B cell (primary cell): ENCODE results near the gene PLEKHA7. TPM values are rescaled to one million over a fixed set of nuclear protein-coding genes. Genes with fewer than 3 reads are reported as not detected.

Experiments used
- ATAC-seq: fragments of 200-7000 bp; cut with Tn5 transposase; one replicate; pipeline ENCODE4 v1.10.0; 2021; ENCODE audit warnings: low read depth, mild to moderate bottlenecking, moderate number of reproducible peaks, moderate library complexity
- CTCF ChIA-PET: fragments of 350-600 bp; sonication (Branson Sonifier 250); formaldehyde crosslinking; loops from one replicate; lab custom pipeline; 2021; ENCODE audit warnings: antibody characterized with exemption, inconsistent platforms; lab: Charles Lee
- POLR2A ChIA-PET: fragments of 350-600 bp; sonication (Branson Sonifier 250); formaldehyde crosslinking; loops from one replicate; lab custom pipeline; 2021; ENCODE audit warnings: antibody characterized with exemption; lab: Charles Lee
- DNase-seq: peaks from one replicate; pipeline ENCODE4 v3.0.0; 2013
- H2AFZ ChIP-seq: 2 replicates; pipeline ENCODE4 v1.6.1; 2012; ENCODE audit warnings: mild to moderate bottlenecking, low read depth, low read length; ENCODE audit not compliant: insufficient read depth, poor library complexity, severe bottlenecking
- H3K27ac ChIP-seq, 2 donors: 1 replicate in 1 of 2; 2 replicates in 1 of 2; pipeline ENCODE4 v1.5.1; 2012 to 2013; ENCODE audit warnings: low read length in 2 of 2, mild to moderate bottlenecking in 2 of 2, moderate library complexity in 1 of 2
- H3K27me3 ChIP-seq, 4 experiments: fragments of 200-600 bp in 1 of 4; sonication (generic) in 1 of 4; replicated peaks in 1 of 4; 1 replicate in 2 of 4; 2 replicates in 2 of 4; pipeline versions ENCODE4 v1.6.1 to v1.7.0; 2013 to 2016; ENCODE audit warnings: low read length in 3 of 4, mild to moderate bottlenecking in 2 of 4, mixed read lengths in 1 of 4, moderate library complexity in 1 of 4; ENCODE audit not compliant: insufficient read depth in 4 of 4, control insufficient read depth in 3 of 4; ENCODE audit errors: control extremely low read depth in 1 of 4
- H3K36me3 ChIP-seq, 2 experiments: replicated peaks in 1 of 2; 1 replicate in 1 of 2; 2 replicates in 1 of 2; pipeline versions ENCODE4 v1.6.1 to v1.7.1; 2013; ENCODE audit warnings: low read length in 1 of 2; ENCODE audit not compliant: insufficient read depth in 2 of 2, control insufficient read depth in 1 of 2; ENCODE audit errors: control extremely low read depth in 1 of 2, extremely low read depth in 1 of 2
- H3K4me1 ChIP-seq, 2 donors: fragments of 200-600 bp in 1 of 2; sonication (generic) in 1 of 2; 1 replicate in 1 of 2; 2 replicates in 1 of 2; pipeline versions ENCODE4 v1.5.1 to v1.6.1; 2013 to 2017; ENCODE audit warnings: low read length in 2 of 2; ENCODE audit not compliant: control insufficient read depth in 2 of 2, insufficient read depth in 2 of 2
- H3K4me2 ChIP-seq: replicated peaks from 2 replicates; pipeline ENCODE3; 2012; ENCODE audit warnings: mild to moderate bottlenecking, low read depth, low read length; ENCODE audit not compliant: poor library complexity, severe bottlenecking
- H3K4me3 ChIP-seq, 5 experiments: fragments of 200-600 bp in 1 of 5; sonication (generic) in 1 of 5; 1 replicate in 3 of 5; 2 replicates in 2 of 5; pipeline versions ENCODE4 v1.5.1 to v1.7.0; 2011 to 2016; ENCODE audit warnings: low read length in 4 of 5, mild to moderate bottlenecking in 4 of 5, low read depth in 2 of 5, control low read depth in 1 of 5, moderate library complexity in 1 of 5; ENCODE audit not compliant: insufficient read depth in 1 of 5; ENCODE audit errors: control extremely low read depth in 1 of 5, extremely low read depth in 1 of 5
- H3K79me2 ChIP-seq: fragments of 200-600 bp; sonication (generic); one replicate; pipeline ENCODE4 v1.6.0; 2016; ENCODE audit warnings: low read length; ENCODE audit not compliant: control insufficient read depth, insufficient read depth
- H3K9ac ChIP-seq: fragments of 200-600 bp; sonication (generic); 2 replicates; pipeline ENCODE4 v1.6.1; 2017; ENCODE audit warnings: mild to moderate bottlenecking, low read length, moderate library complexity
- H3K9me3 ChIP-seq, 3 donors: one replicate each; pipeline versions ENCODE4 v1.6.1 to v1.7.1; 2013; ENCODE audit warnings: low read length in 2 of 3; ENCODE audit not compliant: control insufficient read depth in 2 of 3, insufficient read depth in 1 of 3; ENCODE audit errors: control extremely low read depth in 1 of 3
- H4K20me1 ChIP-seq: 2 replicates; pipeline ENCODE4 v1.6.0; 2012; ENCODE audit warnings: mild to moderate bottlenecking, low read length; ENCODE audit not compliant: insufficient read depth, control insufficient read depth, poor library complexity, severe bottlenecking
- H3K27ac Mint-ChIP-seq: one replicate; pipeline ENCODE4 v1.8.0; 2021; ENCODE audit warnings: mixed read lengths
- H3K27me3 Mint-ChIP-seq: one replicate; pipeline ENCODE4 v1.8.0; 2021; ENCODE audit warnings: mixed read lengths
- H3K4me1 Mint-ChIP-seq: one replicate; pipeline ENCODE4 v1.8.0; 2021; ENCODE audit warnings: mixed read lengths
- H3K4me3 Mint-ChIP-seq: one replicate; pipeline ENCODE4 v1.8.0; 2021; ENCODE audit warnings: mixed read lengths
- H3K9me3 Mint-ChIP-seq: one replicate; pipeline ENCODE4 v1.8.0; 2022; ENCODE audit warnings: mixed read lengths; ENCODE audit not compliant: insufficient read depth
- CTCF ChIP-seq: fragments of 200-600 bp; IDR thresholded peaks from one replicate; pipeline ENCODE4 v1.8.0; 2022; ENCODE audit warnings: antibody characterized with exemption, mild to moderate bottlenecking
- EZH2 ChIP-seq: IDR thresholded peaks from 2 replicates; pipeline ENCODE4 v1.6.1; 2012; ENCODE audit warnings: borderline replicate concordance, low read depth, mild to moderate bottlenecking, moderate library complexity, low read length; ENCODE audit not compliant: insufficient read depth, poor library complexity, severe bottlenecking
- WGBS: methylation state at CpG from one replicate; pipeline ENCODE4 v1.1.5; 2013; ENCODE audit warnings: missing lambda C conversion rate; ENCODE audit not compliant: insufficient coverage; 5-methylcytosine and 5-hydroxymethylcytosine counted together
- intact Hi-C: fragments of 100-400 bp; cut with micrococcal nuclease; formaldehyde crosslinking; loops from one replicate; pipeline ENCODE4 v1.10.0; 2022
- polyA plus RNA-seq: library from polyadenylated mRNA; depleted of rRNA; stranded (reverse); fragments of >200 nt; gene quantifications from 2 replicates; pipeline ENCODE4 v1.2.3, GENCODE V29; 2012
- total RNA-seq, 2 donors: library from RNA; stranded (reverse); fragments of 120-200 nt in 1 of 2; gene quantifications; 1 replicate in 1 of 2; 2 replicates in 1 of 2; pipeline versions ENCODE4 v1.2.3 to v1.2.4, GENCODE V29; 2013 to 2022

The PLEKHA7 gene
- total and polyA plus RNA-seq, 2 donors (not counting 1 experiment from before 2014, with no cell fraction given): 1.7 to 8.2 TPM

DNA sequence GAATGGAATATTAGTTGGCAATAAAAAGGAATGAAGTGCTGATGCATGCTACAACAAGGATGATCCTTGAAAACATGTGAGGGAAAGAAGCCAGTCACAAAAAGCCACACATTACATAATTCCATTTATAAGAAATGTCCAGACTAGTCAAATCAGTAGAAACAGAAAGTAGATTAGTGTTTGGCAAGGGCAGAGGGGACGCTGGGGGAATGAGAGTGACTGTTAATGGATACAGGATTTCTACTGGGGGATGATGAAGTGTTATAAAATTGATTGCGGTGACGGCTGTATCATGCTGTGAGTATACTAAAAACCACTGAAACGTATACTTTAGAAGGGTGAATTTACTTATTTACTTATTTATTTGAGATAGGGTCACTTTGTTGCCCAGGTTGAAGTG lies 217.9 kb downstream of the PLEKHA7 start:
- DNase-seq (no peak), ATAC-seq (no peak)
- H3K27me3 Mint-ChIP-seq: no peaks in the 10 kb centered on the region
- CTCF ChIA-PET: interaction anchor here (2.2 kb wide), 1 partner anchor 10 kb away, joined by 19 read pairs; no protein-coding TSS in a partner anchor
- no peak overlapping the region for H3K27ac Mint-ChIP-seq
- Histone ChIP-seq H3K36me3 (no peaks in the 10 kb centered on the region), H3K9ac (no peak overlapping the region), H3K79me2 (no peaks in the 10 kb centered on the region), H3K4me3 (no peak overlapping the region), H2AFZ (no peak overlapping the region), H4K20me1 (no peaks in the 10 kb centered on the region), H3K27ac (no peak overlapping the region), H3K4me1 (no peaks in the 10 kb centered on the region), H3K27me3 (no peaks in the 10 kb centered on the region), H3K9me3 (no peaks in the 10 kb centered on the region), H3K4me2 (no peak overlapping the region)
- H3K9me3 Mint-ChIP-seq: no peaks in the 10 kb centered on the region
- no peak for TF ChIP-seq CTCF
- TF ChIP-seq EZH2: no peak
- intact Hi-C loops: no loop called here
- POLR2A ChIA-PET: no interaction called here
- H3K4me3 Mint-ChIP-seq: no peak overlapping the region
- no peaks in the 10 kb centered on the region for H3K4me1 Mint-ChIP-seq
- 86% methylated on average over 1 of the region's 4 CpGs for WGBS

- Histone ChIP-seq H3K9me3 (no peaks in the 10 kb centered on the region), H3K79me2 (no peaks in the 10 kb centered on the region), H3K9ac (no peak overlapping the region), H3K4me3 (no peak overlapping the region), H3K27ac (no peak overlapping the region), H2AFZ (peak overlapping the region; percentile 49), H3K4me1 (no peaks in the 10 kb centered on the region), H3K36me3 (no peaks in the 10 kb centered on the region), H4K20me1 (no peaks in the 10 kb centered on the region), H3K4me2 (no peak overlapping the region), H3K27me3 (no peaks in the 10 kb centered on the region)
- TF ChIP-seq CTCF (no peak), EZH2 (no peak)
- POLR2A ChIA-PET: no interaction called here
- no peak for ATAC-seq
- Mint-ChIP-seq H3K4me3 (no peak overlapping the region), H3K27me3 (no peaks in the 10 kb centered on the region), H3K27ac (no peak overlapping the region), H3K9me3 (no peaks in the 10 kb centered on the region), H3K4me1 (no peaks in the 10 kb centered on the region)
- intact Hi-C loops: no loop called here
- no CpG with 5 or more reads among the region's 8 CpGs for WGBS
- CTCF ChIA-PET: interaction anchor here (0.5 to 1.0 kb wide), 2 partner anchors 12 to 1307 kb away, joined by 3 to 4 read pairs; no protein-coding TSS in a partner anchor
- DNase-seq: no peak
These were observed 219.1 kb downstream of the PLEKHA7 start for GRCh38 chr11:16795146-16795545.
